K562 (cell line): ENCODE measurements around the gene TAS2R40. TPM values are rescaled to one million over a fixed set of nuclear protein-coding genes. Genes with fewer than 3 reads are reported as not detected.

ENCODE experiments used
- DPF2 ChIP-seq: fragments of 450-650 bp; IDR thresholded peaks from 2 replicates; pipeline ENCODE4 v1.6.1; 2016
- ERF ChIP-seq: fragments of 450-650 bp; formaldehyde crosslinking; IDR thresholded peaks from 2 replicates; pipeline ENCODE4 v1.4.0; 2020; ENCODE audit warnings: mild to moderate bottlenecking, mixed read lengths
- HDAC8 ChIP-seq: fragments of 450-650 bp; IDR thresholded peaks from 2 replicates; pipeline ENCODE4 v1.6.1; 2016; ENCODE audit warnings: mild to moderate bottlenecking, missing genetic modification characterization, moderate library complexity, missing compliant biosample characterization
- HIVEP1 ChIP-seq: fragments of 250-450 bp; sonication (Bioruptor Pico); IDR thresholded peaks from 2 replicates; pipeline ENCODE4 v1.4.0; 2020; ENCODE audit warnings: mild to moderate bottlenecking
- RFX7 ChIP-seq: fragments of 250-450 bp; sonication (Bioruptor Pico); IDR thresholded peaks from 2 replicates; pipeline ENCODE4 v1.5.1; 2021; ENCODE audit warnings: mild to moderate bottlenecking
- TAF7 ChIP-seq: fragments of 450-650 bp; IDR thresholded peaks from 2 replicates; pipeline ENCODE4 v1.6.1; 2016; ENCODE audit warnings: missing genetic modification characterization, missing compliant biosample characterization
- ZNF511 ChIP-seq: sonication (generic); formaldehyde crosslinking; IDR thresholded peaks from 2 replicates; pipeline ENCODE4 v1.8.0; 2022; ENCODE audit warnings: mild to moderate bottlenecking, missing genetic modification reagents
- polyA plus RNA-seq, 8 experiments: library from polyadenylated mRNA; depleted of rRNA in 4 of 8; stranded (reverse) in 5 of 8; unstranded in 3 of 8; fragments of >200 nt; fragmentation: Nextera tagmentation in 2 of 8; fragmentation: Illumina TruSeq in 1 of 8; extraction: Ambion mirVana in 2 of 8; extraction: Trizol in 1 of 8; gene quantifications; 2 replicates each; pipeline versions ENCODE4 v1.2.1 to v1.2.3, GENCODE V29; 2011 to 2014; ENCODE audit warnings: inconsistent platforms in 1 of 8, missing spikeins in 1 of 8
- total RNA-seq, 7 experiments: library from RNA; depleted of rRNA in 6 of 7; stranded (reverse); fragments of >200 nt in 6 of 7; fragmentation: Illumina TruSeq in 2 of 7; extraction: Trizol in 2 of 7; gene quantifications; 2 replicates each; pipeline versions ENCODE4 v1.2.1 to v1.2.3, GENCODE V29; 2011 to 2021; ENCODE audit warnings: low replicate concordance in 1 of 7
- TF ChIP-seq, protein P1 (sequence below), 2 experiments: fragments of 150-350 bp in 1 of 2; IDR thresholded peaks; 2 replicates each; pipeline ENCODE4 v1.6.1; 2012 to 2016; ENCODE audit warnings: low read depth in 2 of 2, low read length in 2 of 2, mild to moderate bottlenecking in 1 of 2, moderate library complexity in 1 of 2
- TF ChIP-seq, protein P2 (sequence below): fragments of 450-650 bp; IDR thresholded peaks from 2 replicates; pipeline ENCODE4 v1.6.1; 2017; ENCODE audit warnings: antibody characterized with exemption, mild to moderate bottlenecking

The TAS2R40 gene
- total and polyA plus RNA-seq, 9 of the 15 experiments (the other 6 are each of a cell fraction or from before 2014, with no cell fraction given), result not detected

DNA sequence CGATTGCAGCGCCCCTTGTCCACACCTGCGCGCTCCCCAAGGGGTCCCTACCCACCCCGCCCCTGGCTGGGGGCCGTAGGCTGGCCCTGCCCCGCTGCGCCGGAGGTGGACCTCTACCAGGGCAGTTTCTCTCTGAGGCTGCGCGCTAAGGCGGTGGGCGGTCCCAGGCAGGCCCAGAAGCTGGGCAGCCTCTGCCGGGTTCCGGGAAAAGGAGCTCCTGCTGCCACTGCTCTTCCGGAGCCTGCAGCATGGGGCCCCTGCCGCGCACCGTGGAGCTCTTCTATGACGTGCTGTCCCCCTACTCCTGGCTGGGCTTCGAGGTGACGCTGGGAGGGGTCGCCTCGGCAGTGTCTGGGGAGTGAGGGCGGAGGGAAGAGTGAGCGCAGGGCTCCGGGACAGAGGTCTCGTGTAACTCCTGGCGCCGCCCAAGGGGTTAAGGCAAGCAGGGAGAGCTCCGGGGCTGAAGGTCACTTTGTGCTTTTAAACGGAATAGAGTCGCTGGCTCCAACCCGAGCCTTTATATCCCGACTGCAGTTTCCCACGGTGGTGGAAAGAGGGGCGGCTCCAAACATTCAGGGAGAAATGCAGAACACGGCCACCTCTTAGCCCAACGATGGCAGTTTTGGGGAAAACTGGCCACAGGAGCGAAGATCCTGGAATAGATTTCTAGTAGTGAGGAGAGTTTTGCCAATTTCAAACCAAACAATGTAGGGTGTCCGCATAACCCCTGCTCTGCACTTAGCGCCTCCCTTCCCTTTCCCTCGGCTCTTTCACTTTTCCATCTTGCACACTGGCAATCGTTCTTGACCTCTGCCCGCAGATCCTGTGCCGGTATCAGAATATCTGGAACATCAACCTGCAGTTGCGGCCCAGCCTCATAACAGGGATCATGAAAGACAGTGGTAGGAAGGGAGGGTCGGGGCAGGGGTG, 41.7 kb downstream of the TAS2R40 start, which contains the start of gene GSTK1 (continued):
- TF ChIP-seq, protein P1, sequence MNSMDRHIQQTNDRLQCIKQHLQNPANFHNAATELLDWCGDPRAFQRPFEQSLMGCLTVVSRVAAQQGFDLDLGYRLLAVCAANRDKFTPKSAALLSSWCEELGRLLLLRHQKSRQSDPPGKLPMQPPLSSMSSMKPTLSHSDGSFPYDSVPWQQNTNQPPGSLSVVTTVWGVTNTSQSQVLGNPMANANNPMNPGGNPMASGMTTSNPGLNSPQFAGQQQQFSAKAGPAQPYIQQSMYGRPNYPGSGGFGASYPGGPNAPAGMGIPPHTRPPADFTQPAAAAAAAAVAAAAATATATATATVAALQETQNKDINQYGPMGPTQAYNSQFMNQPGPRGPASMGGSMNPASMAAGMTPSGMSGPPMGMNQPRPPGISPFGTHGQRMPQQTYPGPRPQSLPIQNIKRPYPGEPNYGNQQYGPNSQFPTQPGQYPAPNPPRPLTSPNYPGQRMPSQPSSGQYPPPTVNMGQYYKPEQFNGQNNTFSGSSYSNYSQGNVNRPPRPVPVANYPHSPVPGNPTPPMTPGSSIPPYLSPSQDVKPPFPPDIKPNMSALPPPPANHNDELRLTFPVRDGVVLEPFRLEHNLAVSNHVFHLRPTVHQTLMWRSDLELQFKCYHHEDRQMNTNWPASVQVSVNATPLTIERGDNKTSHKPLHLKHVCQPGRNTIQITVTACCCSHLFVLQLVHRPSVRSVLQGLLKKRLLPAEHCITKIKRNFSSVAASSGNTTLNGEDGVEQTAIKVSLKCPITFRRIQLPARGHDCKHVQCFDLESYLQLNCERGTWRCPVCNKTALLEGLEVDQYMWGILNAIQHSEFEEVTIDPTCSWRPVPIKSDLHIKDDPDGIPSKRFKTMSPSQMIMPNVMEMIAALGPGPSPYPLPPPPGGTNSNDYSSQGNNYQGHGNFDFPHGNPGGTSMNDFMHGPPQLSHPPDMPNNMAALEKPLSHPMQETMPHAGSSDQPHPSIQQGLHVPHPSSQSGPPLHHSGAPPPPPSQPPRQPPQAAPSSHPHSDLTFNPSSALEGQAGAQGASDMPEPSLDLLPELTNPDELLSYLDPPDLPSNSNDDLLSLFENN (IDR thresholded peaks at IDR 0.05; ENCODE audit: low read depth in 2 of 2, low read length in 2 of 2), result 0 out of 4 replicates have a peak, but pooled peaks of 1 of the 2 experiments have one; percentile 33
- TF ChIP-seq TAF7 (peak; percentile 89), ZNF511 (peak; percentile 91), HDAC8 (tag) (no peak), RFX7 (CRISPR knock-in tag) (0 out of 2 replicates have a peak, but pooled peaks have one; percentile 61), ERF (0 out of 2 replicates have a peak, but pooled peaks have one; percentile 29), DPF2 (peak; percentile 22; the same call in 1 of the 2 replicates), HIVEP1 (CRISPR knock-in tag) (peak; percentile 11; the same call in 1 of the 2 replicates)
- TF ChIP-seq, protein P2, sequence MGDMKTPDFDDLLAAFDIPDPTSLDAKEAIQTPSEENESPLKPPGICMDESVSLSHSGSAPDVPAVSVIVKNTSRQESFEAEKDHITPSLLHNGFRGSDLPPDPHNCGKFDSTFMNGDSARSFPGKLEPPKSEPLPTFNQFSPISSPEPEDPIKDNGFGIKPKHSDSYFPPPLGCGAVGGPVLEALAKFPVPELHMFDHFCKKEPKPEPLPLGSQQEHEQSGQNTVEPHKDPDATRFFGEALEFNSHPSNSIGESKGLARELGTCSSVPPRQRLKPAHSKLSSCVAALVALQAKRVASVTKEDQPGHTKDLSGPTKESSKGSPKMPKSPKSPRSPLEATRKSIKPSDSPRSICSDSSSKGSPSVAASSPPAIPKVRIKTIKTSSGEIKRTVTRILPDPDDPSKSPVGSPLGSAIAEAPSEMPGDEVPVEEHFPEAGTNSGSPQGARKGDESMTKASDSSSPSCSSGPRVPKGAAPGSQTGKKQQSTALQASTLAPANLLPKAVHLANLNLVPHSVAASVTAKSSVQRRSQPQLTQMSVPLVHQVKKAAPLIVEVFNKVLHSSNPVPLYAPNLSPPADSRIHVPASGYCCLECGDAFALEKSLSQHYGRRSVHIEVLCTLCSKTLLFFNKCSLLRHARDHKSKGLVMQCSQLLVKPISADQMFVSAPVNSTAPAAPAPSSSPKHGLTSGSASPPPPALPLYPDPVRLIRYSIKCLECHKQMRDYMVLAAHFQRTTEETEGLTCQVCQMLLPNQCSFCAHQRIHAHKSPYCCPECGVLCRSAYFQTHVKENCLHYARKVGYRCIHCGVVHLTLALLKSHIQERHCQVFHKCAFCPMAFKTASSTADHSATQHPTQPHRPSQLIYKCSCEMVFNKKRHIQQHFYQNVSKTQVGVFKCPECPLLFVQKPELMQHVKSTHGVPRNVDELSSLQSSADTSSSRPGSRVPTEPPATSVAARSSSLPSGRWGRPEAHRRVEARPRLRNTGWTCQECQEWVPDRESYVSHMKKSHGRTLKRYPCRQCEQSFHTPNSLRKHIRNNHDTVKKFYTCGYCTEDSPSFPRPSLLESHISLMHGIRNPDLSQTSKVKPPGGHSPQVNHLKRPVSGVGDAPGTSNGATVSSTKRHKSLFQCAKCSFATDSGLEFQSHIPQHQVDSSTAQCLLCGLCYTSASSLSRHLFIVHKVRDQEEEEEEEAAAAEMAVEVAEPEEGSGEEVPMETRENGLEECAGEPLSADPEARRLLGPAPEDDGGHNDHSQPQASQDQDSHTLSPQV, result peak; percentile 55; the same call in 1 of the 2 replicates
